ENCODE results near the gene COLEC11.

GRCh38 chr2:3661149-3661660, 66.3 kb downstream of the COLEC11 start:
- no peak for TF ChIP-seq CSRNP3 (CRISPR knock-in tag; IDR thresholded peaks at IDR 0.05)
- TF ChIP-seq ZFP30 (CRISPR knock-in tag; IDR thresholded peaks at IDR 0.05) = no peak
- TF ChIP-seq ZC3H10 (CRISPR knock-in tag; IDR thresholded peaks at IDR 0.05) = no peak
- TF ChIP-seq PATZ1 (CRISPR knock-in tag; IDR thresholded peaks at IDR 0.05; ENCODE audit: borderline replicate concordance) = no peak
- TF ChIP-seq BACH2 (CRISPR knock-in tag; IDR thresholded peaks at IDR 0.05; ENCODE audit: borderline replicate concordance) = no peak
- no peak for TF ChIP-seq TSHZ2 (CRISPR knock-in tag; IDR thresholded peaks at IDR 0.05)
- TF ChIP-seq TOX (CRISPR knock-in tag; IDR thresholded peaks at IDR 0.05; ENCODE audit: borderline replicate concordance) = no peak
- TF ChIP-seq ARNTL (CRISPR knock-in tag; IDR thresholded peaks at IDR 0.05; ENCODE audit: borderline replicate concordance, low read depth) = no peak
- no peak for TF ChIP-seq ESRRG (CRISPR knock-in tag; IDR thresholded peaks at IDR 0.05)
- TF ChIP-seq PPARA (CRISPR knock-in tag; IDR thresholded peaks at IDR 0.05; ENCODE audit: borderline replicate concordance) = no peak
- no peak for TF ChIP-seq OSR1 (CRISPR knock-in tag; IDR thresholded peaks at IDR 0.05)
